SU-DHL-6 (cell line): ENCODE data around the gene RRP9.

Experiments used
- H2AFZ ChIP-seq: fragments of 200-600 bp; sonication (generic); 2 replicates; pipeline ENCODE4 v1.6.1; 2014; ENCODE audit warnings: low read depth, mild to moderate bottlenecking, moderate library complexity, mixed read lengths, antibody characterized with exemption, low read length; ENCODE audit not compliant: severe bottlenecking
- H3F3A ChIP-seq: fragments of 200-600 bp; shearing (Covaris generic); 2 replicates; pipeline ENCODE4 v1.6.0; 2016; ENCODE audit warnings: antibody characterized with exemption, mild to moderate bottlenecking; ENCODE audit not compliant: insufficient read depth
- H3K27ac ChIP-seq: fragments of 200-600 bp; sonication (generic); 2 replicates; pipeline ENCODE4 v1.5.1; 2016; ENCODE audit warnings: low read depth, mild to moderate bottlenecking, low read length, moderate library complexity, mixed read lengths
- H3K27me3 ChIP-seq: fragments of 200-600 bp; sonication (generic), shearing (Covaris generic); 2 replicates; pipeline ENCODE4 v1.6.0; 2014; ENCODE audit warnings: mild to moderate bottlenecking, low read length
- H3K36me3 ChIP-seq: fragments of 200-600 bp; sonication (generic); 2 replicates; pipeline ENCODE4 v1.6.1; 2014; ENCODE audit warnings: mild to moderate bottlenecking, low read length, mixed read lengths
- H3K4me2 ChIP-seq: fragments of 300-600, 200-600 bp; shearing (Covaris generic), sonication (generic); 2 replicates; pipeline ENCODE4 v1.6.0; 2014; ENCODE audit warnings: low read length, low read depth, mild to moderate bottlenecking; ENCODE audit not compliant: poor library complexity, severe bottlenecking
- H3K4me3 ChIP-seq: fragments of 200-600 bp; sonication (generic); 2 replicates; pipeline ENCODE4 v1.5.1; 2014; ENCODE audit warnings: antibody characterized with exemption, low read length, mild to moderate bottlenecking, mixed read lengths; ENCODE audit not compliant: insufficient read depth, poor library complexity, severe bottlenecking
- H3K79me2 ChIP-seq: fragments of 200-600 bp; sonication (generic); 2 replicates; pipeline ENCODE4 v1.6.1; 2014; ENCODE audit warnings: mild to moderate bottlenecking, low read length, moderate library complexity; ENCODE audit not compliant: insufficient read depth
- H3K9ac ChIP-seq: fragments of 200-600 bp; sonication (generic); 2 replicates; pipeline ENCODE4 v1.7.0; 2014; ENCODE audit warnings: mild to moderate bottlenecking, low read length
- H3K9me2 ChIP-seq: fragments of 200-600 bp; sonication (generic); replicated peaks from 2 replicates; pipeline ENCODE4 v1.6.1; 2014; ENCODE audit warnings: low read length; ENCODE audit not compliant: insufficient read depth
- H3K9me3 ChIP-seq: fragments of 200-600 bp; sonication (generic); 2 replicates; pipeline ENCODE4 v1.6.1; 2014; ENCODE audit warnings: low read length, mixed read lengths; ENCODE audit not compliant: insufficient read depth
- H4K20me1 ChIP-seq: fragments of 200-600 bp; sonication (generic); 2 replicates; pipeline ENCODE4 v1.6.1; 2014; ENCODE audit warnings: low read depth, mild to moderate bottlenecking, antibody characterized with exemption, low read length, moderate library complexity, mixed read lengths
- CTCF ChIP-seq: fragments of 200-600 bp; sonication (generic); IDR thresholded peaks from one replicate; pipeline ENCODE4 v1.5.1; 2017; ENCODE audit warnings: antibody characterized with exemption, mild to moderate bottlenecking, low read length, moderate library complexity; ENCODE audit not compliant: insufficient read depth, poor library complexity, severe bottlenecking
- EZH2phosphoT487 ChIP-seq: fragments of 200-600 bp; sonication (generic), shearing (Covaris generic); conservative IDR thresholded peaks from 2 replicates; pipeline ENCODE4 v1.6.1; 2018; ENCODE audit warnings: mild to moderate bottlenecking, antibody characterized with exemption, low read length, moderate library complexity, mixed read lengths

The RRP9 gene

GRCh38 chr3:51957520-51958205 lies 16.0 kb upstream of the RRP9 start:
- no peak overlapping the region for H3K4me2 ChIP-seq
- no peaks in the 10 kb centered on the region for H4K20me1 ChIP-seq
- H3F3A ChIP-seq = no peaks in the 10 kb centered on the region
- no peaks in the 10 kb centered on the region for H3K79me2 ChIP-seq
- H3K9me2 ChIP-seq = no peaks in the 10 kb centered on the region
- TF ChIP-seq CTCF = no peak
- no peak for TF ChIP-seq EZH2phosphoT487
- no peaks in the 10 kb centered on the region for H3K36me3 ChIP-seq
- H3K9ac ChIP-seq = no peak overlapping the region
- H3K27ac ChIP-seq = no peak overlapping the region
- H3K27me3 ChIP-seq = no peaks in the 10 kb centered on the region
- no peak overlapping the region for H3K4me3 ChIP-seq
- H3K9me3 ChIP-seq = no peaks in the 10 kb centered on the region
- H2AFZ ChIP-seq = no peak overlapping the region

- TF ChIP-seq EZH2phosphoT487 (no peak), CTCF (no peak)
- H3K9me2 ChIP-seq = no peaks in the 10 kb centered on the region
- no peaks in the 10 kb centered on the region for H3F3A ChIP-seq
- H3K27me3 ChIP-seq = no peaks in the 10 kb centered on the region
- no peaks in the 10 kb centered on the region for H4K20me1 ChIP-seq
- H3K79me2 ChIP-seq = no peaks in the 10 kb centered on the region
- H2AFZ ChIP-seq = no peak overlapping the region
- H3K9me3 ChIP-seq = no peaks in the 10 kb centered on the region
- no peak overlapping the region for H3K4me2 ChIP-seq
- no peak overlapping the region for H3K4me3 ChIP-seq
- no peaks in the 10 kb centered on the region for H3K36me3 ChIP-seq
- H3K9ac ChIP-seq = no peak overlapping the region
- no peak overlapping the region for H3K27ac ChIP-seq
Measured at GRCh38 chr3:51955893-51956770, 14.4 kb upstream of the RRP9 start.

- H3K9me2 ChIP-seq = no peaks in the 10 kb centered on the region
- H3F3A ChIP-seq = no peaks in the 10 kb centered on the region
- H3K4me2 ChIP-seq = no peak within 1 kb of the TSS
- no peak within 1 kb of the TSS for H3K27ac ChIP-seq
- no peak for TF ChIP-seq EZH2phosphoT487
- TF ChIP-seq CTCF = no peak
- H3K9me3 ChIP-seq = no peaks in the 10 kb centered on the region
- H4K20me1 ChIP-seq = no peaks in the 10 kb centered on the region
- no peaks in the 10 kb centered on the region for H3K27me3 ChIP-seq
- no peak within 1 kb of the TSS for H3K9ac ChIP-seq
- H3K36me3 ChIP-seq = no peaks in the 10 kb centered on the region
- no peaks in the 10 kb centered on the region for H3K79me2 ChIP-seq
- no peak within 1 kb of the TSS for H3K4me3 ChIP-seq
- no peak within 1 kb of the TSS for H2AFZ ChIP-seq
Measured at GRCh38 chr3:51955175-51955892, 13.6 kb upstream of the RRP9 start, which contains the start of gene GPR62. GPR62 (plus strand) TSS chr3:51955381; CDS start chr3:51955653, 272 bp downstream.
